Hindlimb muscle (tissue), 1 donor: ENCODE measurements around the gene RITA1. TPM values are rescaled to one million over a fixed set of nuclear protein-coding genes. Genes with fewer than 3 reads are reported as not detected.

Experiments
- DNase-seq: peaks from one replicate; pipeline ENCODE4 v3.0.0-alpha.2; 2013
- polyA plus RNA-seq: library from polyadenylated mRNA; unstranded; fragments of 120-200 nt; gene quantifications from one replicate; pipeline ENCODE4 v1.2.1, GENCODE V29; 2013; ENCODE audit not compliant: insufficient read length

The RITA1 gene
- polyA plus RNA-seq, 1 donor = 11.4 TPM

- no peak for DNase-seq
Measured at GRCh38 chr12:113232089-113232839, 46.7 kb downstream of the RITA1 start.

- DNase-seq = no peak
Measured at GRCh38 chr12:113232840-113233585, 47.5 kb downstream of the RITA1 start.

- no peak for DNase-seq
Measured at GRCh38 chr12:113233967-113234366, 48.4 kb downstream of the RITA1 start.

- DNase-seq = no peak
Measured at GRCh38 chr12:113234483-113234882, 49.0 kb downstream of the RITA1 start.

DNA sequence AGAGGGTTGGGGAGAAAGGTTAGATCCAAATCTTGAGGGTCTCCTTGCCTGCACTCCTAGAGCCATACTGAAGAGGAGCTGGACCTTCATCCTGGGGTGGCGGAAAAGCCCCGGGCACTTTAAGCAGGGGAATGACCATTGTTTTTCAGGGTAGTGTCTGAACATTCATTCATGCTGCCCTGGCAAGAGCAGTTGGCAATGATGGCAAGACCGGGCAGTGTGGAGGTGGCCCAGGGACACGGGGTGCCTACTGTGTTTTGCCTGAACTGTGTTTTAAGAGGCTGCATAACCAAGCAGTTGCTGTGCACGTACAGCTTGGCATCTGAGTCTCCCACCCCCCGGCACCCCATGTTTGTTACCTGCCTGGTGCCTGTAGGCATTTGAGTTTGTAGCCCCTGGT is 50.5 kb downstream of the RITA1 start:
- no peak for DNase-seq

GRCh38 chr12:113236539-113237399 is 51.2 kb downstream of the RITA1 start:
- DNase-seq = no peak

- no peak for DNase-seq
Measured at GRCh38 chr12:113237748-113238147, 52.2 kb downstream of the RITA1 start.

DNA sequence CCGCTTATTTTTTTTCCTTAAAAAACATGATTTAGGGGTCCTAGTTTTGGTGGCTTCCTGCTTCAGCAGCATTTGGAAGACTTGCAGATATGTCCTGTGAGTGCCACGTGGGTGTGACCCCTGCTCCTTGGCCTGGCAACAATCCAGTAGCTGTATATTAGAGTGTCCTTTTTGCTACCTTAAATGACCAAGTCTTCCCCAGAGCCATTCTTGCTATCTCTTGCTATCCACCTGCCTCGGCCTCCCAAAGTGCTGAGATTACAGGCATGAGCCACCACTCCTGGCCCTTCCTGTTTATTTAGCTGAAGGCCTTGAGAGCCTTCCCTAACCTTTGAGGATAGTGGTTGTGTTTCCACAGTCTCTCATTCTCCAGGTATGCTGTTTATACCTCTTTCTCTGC is 52.8 kb downstream of the RITA1 start:
- DNase-seq = no peak

DNA sequence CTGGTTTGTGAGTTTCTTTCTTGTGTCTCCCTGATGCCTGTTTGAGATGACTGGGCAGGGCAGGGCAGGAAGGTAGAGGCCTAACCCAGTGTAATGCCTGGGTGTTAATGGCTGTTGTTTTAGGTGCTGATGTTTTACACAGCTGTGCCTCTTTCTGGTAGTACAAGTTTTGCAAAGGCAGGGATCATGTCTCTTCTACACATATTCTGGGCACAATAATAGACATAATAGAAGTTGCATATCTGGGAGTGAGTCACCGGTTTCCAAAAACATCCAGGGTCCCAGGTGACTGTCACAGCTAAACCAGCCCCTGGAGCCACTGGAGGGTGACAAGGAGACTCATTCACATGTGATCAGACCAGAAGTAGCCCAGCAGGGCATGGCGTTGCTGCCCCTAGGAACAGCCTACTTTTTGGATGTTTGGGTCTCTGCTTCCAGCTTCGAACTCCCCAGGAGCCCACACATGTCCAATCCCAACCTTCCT is 53.8 kb downstream of the RITA1 start:
- DNase-seq = no peak

- no peak for DNase-seq
Measured at GRCh38 chr12:113239811-113240331, 54.4 kb downstream of the RITA1 start.

GRCh38 chr12:113240395-113240794 is 54.9 kb downstream of the RITA1 start:
- no peak for DNase-seq

GRCh38 chr12:113241191-113242025 is 55.9 kb downstream of the RITA1 start:
- DNase-seq = peak; percentile 53

Other genes with a start within 250 kb of the RITA1 start
- 6.5 TPM for gene OAS3, start 247.2 kb upstream of the RITA1 start, polyA plus RNA-seq
- 2.8 TPM for gene OAS2, start 207.2 kb upstream of the RITA1 start, polyA plus RNA-seq
- gene DTX1, start 129.0 kb upstream of the RITA1 start, polyA plus RNA-seq = 5.9 TPM
- gene RASAL1, start 50.0 kb upstream of the RITA1 start, polyA plus RNA-seq = 0.08 TPM
- gene CFAP73, start 36.0 kb upstream of the RITA1 start, polyA plus RNA-seq = not detected
- gene DDX54, start 243 bp upstream of the RITA1 start, polyA plus RNA-seq = 80.2 TPM
- gene TPCN1, start 35.7 kb downstream of the RITA1 start, polyA plus RNA-seq = 48.2 TPM
- 19.4 TPM for gene SLC8B1, start 149.4 kb downstream of the RITA1 start, polyA plus RNA-seq
- 15.5 TPM for gene PLBD2, start 172.9 kb downstream of the RITA1 start, polyA plus RNA-seq
- 0.75 TPM for gene SDS, start 218.2 kb downstream of the RITA1 start, polyA plus RNA-seq
- gene SDSL, start 236.7 kb downstream of the RITA1 start, polyA plus RNA-seq = 2.3 TPM